PC-3 (cell line): ENCODE measurements around the gene CNTNAP2. TPM values are rescaled to one million over a fixed set of nuclear protein-coding genes. Genes with fewer than 3 reads are reported as not detected.

Experiments used
- ATAC-seq: fragments of 200-7000 bp; cut with Tn5 transposase; 2 replicates; pipeline ENCODE4 v1.9.1; 2020; ENCODE audit warnings: mild to moderate bottlenecking, moderate library complexity
- BruUV-seq: library from RNA; stranded (reverse); fragments of 400-500 nt; replicated peaks from 2 replicates; lab custom pipeline; 2021; lab: Mats Ljungman, UMichigan
- CTCF ChIA-PET: fragments of 300-600 bp; sonication (Branson Sonifier 250); formaldehyde crosslinking; loops from one replicate; lab custom pipeline; 2022; ENCODE audit warnings: antibody characterized with exemption; lab: Charles Lee
- POLR2A ChIA-PET: fragments of 300-600 bp; sonication (Branson Sonifier 250); formaldehyde crosslinking; loops from one replicate; lab custom pipeline; 2022; ENCODE audit warnings: antibody characterized with exemption; ENCODE audit not compliant: unreplicated experiment; lab: Charles Lee
- DNase-seq: peaks from one replicate; pipeline ENCODE4 v3.0.0-alpha.2; 2015
- H2AFZ ChIP-seq: fragments of 300-600 bp; sonication (generic); 2 replicates; pipeline ENCODE4 v1.6.0; 2016; ENCODE audit warnings: antibody characterized with exemption, low read length
- H3F3A ChIP-seq: fragments of 300-600 bp; sonication (generic); one replicate; pipeline ENCODE4 v1.6.0; 2017; ENCODE audit warnings: antibody characterized with exemption, low read length, control low read depth, mild to moderate bottlenecking; ENCODE audit not compliant: unreplicated experiment
- H3K27ac ChIP-seq: fragments of 300-600 bp; sonication (generic); 2 replicates; pipeline ENCODE4 v1.5.1; 2016; ENCODE audit warnings: mild to moderate bottlenecking, low read length
- H3K27me3 ChIP-seq: fragments of 300-600 bp; sonication (generic); 2 replicates; pipeline ENCODE4 v1.6.1; 2016; ENCODE audit warnings: low read length, mixed read lengths
- H3K36me3 ChIP-seq: fragments of 300-600 bp; sonication (generic); 2 replicates; pipeline ENCODE4 v1.6.1; 2016; ENCODE audit warnings: low read depth, mixed run types, low read length, mixed read lengths
- H3K4me1 ChIP-seq: fragments of 300-600 bp; sonication (generic); 2 replicates; pipeline ENCODE4 v1.5.1; 2016; ENCODE audit warnings: low read length; ENCODE audit not compliant: insufficient read depth
- H3K4me2 ChIP-seq: fragments of 300-600 bp; sonication (generic); 2 replicates; pipeline ENCODE4 v1.6.0; 2016; ENCODE audit warnings: low read length
- H3K4me3 ChIP-seq: fragments of 300-600 bp; sonication (generic); 2 replicates; pipeline ENCODE4 v1.5.1; 2016; ENCODE audit warnings: mild to moderate bottlenecking, low read length, mixed read lengths
- H3K79me2 ChIP-seq: fragments of 300-600 bp; sonication (generic); 2 replicates; pipeline ENCODE4 v1.6.1; 2017; ENCODE audit warnings: low read length, mixed read lengths
- H3K9ac ChIP-seq: fragments of 300-600 bp; sonication (generic); 2 replicates; pipeline ENCODE4 v1.6.0; 2016; ENCODE audit warnings: mild to moderate bottlenecking, low read length
- H3K9me2 ChIP-seq: fragments of 300-600 bp; sonication (generic); replicated peaks from 2 replicates; pipeline ENCODE4 v1.6.1; 2016; ENCODE audit warnings: mixed run types, low read length, mixed read lengths
- H3K9me3 ChIP-seq: fragments of 300-600 bp; sonication (generic); 2 replicates; pipeline ENCODE4 v1.6.1; 2016; ENCODE audit warnings: low read length, mixed read lengths
- H4K20me1 ChIP-seq: fragments of 300-600 bp; sonication (generic); 2 replicates; pipeline ENCODE4 v1.6.1; 2016; ENCODE audit warnings: low read length, mixed read lengths
- CTCF ChIP-seq: fragments of 300-600 bp; sonication (generic); conservative IDR thresholded peaks from 2 replicates; pipeline ENCODE4 v1.5.1; 2017; ENCODE audit warnings: antibody characterized with exemption, low read depth, mild to moderate bottlenecking, low read length
- EZH2 ChIP-seq: fragments of 300-600 bp; sonication (generic); IDR thresholded peaks from one replicate; pipeline ENCODE4 v1.6.1; 2017; ENCODE audit warnings: antibody characterized with exemption, mild to moderate bottlenecking, low read length; ENCODE audit not compliant: unreplicated experiment
- EZH2phosphoT487 ChIP-seq: fragments of 300-600 bp; sonication (generic); IDR thresholded peaks from 2 replicates; pipeline ENCODE4 v1.6.1; 2018; ENCODE audit warnings: mild to moderate bottlenecking, antibody characterized with exemption, low read length, borderline replicate concordance
- intact Hi-C: fragments of 100-400 bp; cut with micrococcal nuclease; formaldehyde crosslinking; loops from 2 replicates; pipeline ENCODE4 v1.9.0; 2023
- total RNA-seq: library from RNA; depleted of rRNA; stranded (reverse); fragments of >200 nt; gene quantifications from 2 replicates; pipeline ENCODE4 v1.2.3, GENCODE V29; 2014

The CNTNAP2 gene
- total RNA-seq, 1 experiment from 2014 or later: 1.5 TPM

- Histone ChIP-seq H2AFZ (no peak overlapping the region), H4K20me1 (no peaks in the 10 kb centered on the region), H3K27me3 (no peaks in the 10 kb centered on the region), H3K4me3 (no peak overlapping the region), H3K9me3 (no peaks in the 10 kb centered on the region), H3K4me1 (no peaks in the 10 kb centered on the region), H3F3A (no peaks in the 10 kb centered on the region), H3K9ac (no peak overlapping the region), H3K27ac (no peak overlapping the region), H3K79me2 (no peaks in the 10 kb centered on the region), H3K9me2 (no peaks in the 10 kb centered on the region), H3K4me2 (no peak overlapping the region), H3K36me3 (no peaks in the 10 kb centered on the region)
- POLR2A ChIA-PET: no interaction called here
- ATAC-seq: no peak
- DNase-seq: no peak
- BruUV-seq: no TSS peak
- CTCF ChIA-PET: no interaction called here
- TF ChIP-seq EZH2phosphoT487 (no peak), EZH2 (no peak), CTCF (no peak)
- intact Hi-C loops: no loop called here
Measured at GRCh38 chr7:146892151-146892550, 775.5 kb downstream of the CNTNAP2 start.

- Histone ChIP-seq H3K9me3 (no peaks in the 10 kb centered on the region), H3K4me3 (no peak overlapping the region), H4K20me1 (no peaks in the 10 kb centered on the region), H3F3A (no peaks in the 10 kb centered on the region), H3K27ac (no peak overlapping the region), H3K9me2 (no peaks in the 10 kb centered on the region), H3K79me2 (no peaks in the 10 kb centered on the region), H2AFZ (no peak overlapping the region), H3K36me3 (no peaks in the 10 kb centered on the region), H3K9ac (no peak overlapping the region), H3K4me1 (no peaks in the 10 kb centered on the region), H3K4me2 (no peak overlapping the region), H3K27me3 (no peaks in the 10 kb centered on the region)
- TF ChIP-seq EZH2phosphoT487 (no peak), CTCF (no peak), EZH2 (no peak)
- ChIA-PET POLR2A (no interaction called here), CTCF (no interaction called here)
- ATAC-seq (no peak), DNase-seq (no peak)
- intact Hi-C loops: no loop called here
- BruUV-seq: no TSS peak
Measured at GRCh38 chr7:146894927-146895326, 778.3 kb downstream of the CNTNAP2 start.

GRCh38 chr7:146902266-146902665, 785.7 kb downstream of the CNTNAP2 start:
- intact Hi-C loops: no loop called here
- DNase-seq (no peak), ATAC-seq (no peak)
- Histone ChIP-seq H3K9me3 (no peaks in the 10 kb centered on the region), H3K4me3 (no peak overlapping the region), H3K27ac (no peak overlapping the region), H3F3A (no peaks in the 10 kb centered on the region), H3K4me1 (no peaks in the 10 kb centered on the region), H3K36me3 (no peaks in the 10 kb centered on the region), H3K27me3 (no peaks in the 10 kb centered on the region), H3K4me2 (no peak overlapping the region), H3K9me2 (no peaks in the 10 kb centered on the region), H4K20me1 (no peaks in the 10 kb centered on the region), H3K9ac (no peak overlapping the region), H2AFZ (no peak overlapping the region), H3K79me2 (no peaks in the 10 kb centered on the region)
- no TSS peak for BruUV-seq
- CTCF ChIA-PET: no interaction called here
- POLR2A ChIA-PET: no interaction called here
- TF ChIP-seq CTCF (no peak), EZH2 (no peak), EZH2phosphoT487 (no peak)
